DMS53 treated with DMSO at 0.1 percent for 48 hours (cell line): ENCODE measurements around the gene CAB39.

ENCODE experiments used
- DNase-seq: peaks from one replicate; lab custom pipeline; 2025; ENCODE audit not compliant: unreplicated experiment; lab: John Stamatoyannopoulos, UW

The CAB39 gene

DNA sequence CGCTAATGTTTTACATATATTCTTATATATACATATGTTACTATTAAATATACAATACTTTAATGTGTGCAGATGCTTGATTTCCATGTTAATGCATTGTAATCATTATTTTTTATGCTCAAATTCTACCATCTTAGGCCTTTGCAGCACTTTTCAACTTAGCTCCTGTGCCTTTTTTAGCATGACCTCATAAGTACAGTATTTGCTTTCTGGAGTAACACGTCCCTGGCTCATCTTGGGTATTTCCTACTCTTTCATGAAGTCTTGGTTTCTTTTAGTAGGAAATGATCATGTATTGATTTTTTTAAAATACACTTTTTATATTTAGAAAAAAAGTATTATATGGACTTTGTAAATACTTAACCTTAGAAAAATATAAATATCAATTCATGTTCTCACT, 36.5 kb downstream of the CAB39 start:
- no peak for DNase-seq

DNA sequence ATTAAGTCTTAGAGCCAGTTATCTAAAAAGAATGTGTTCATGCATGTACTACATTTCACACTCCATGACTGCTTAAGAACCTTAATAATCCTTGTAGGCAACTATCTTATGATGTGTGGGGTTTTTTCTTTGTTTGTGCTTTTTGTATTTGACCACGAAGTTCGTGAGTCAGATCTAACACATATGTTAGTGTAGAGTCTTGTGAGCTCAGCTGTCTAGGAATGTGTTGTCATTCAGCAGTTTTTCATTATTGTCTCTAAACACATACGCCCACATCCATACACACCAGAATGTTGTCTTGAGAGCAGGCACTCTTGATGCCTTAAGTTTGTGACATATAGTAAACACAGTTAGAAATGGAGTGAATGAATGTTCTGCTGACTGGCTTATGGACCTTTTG, 38.4 kb downstream of the CAB39 start:
- no peak for DNase-seq

DNA sequence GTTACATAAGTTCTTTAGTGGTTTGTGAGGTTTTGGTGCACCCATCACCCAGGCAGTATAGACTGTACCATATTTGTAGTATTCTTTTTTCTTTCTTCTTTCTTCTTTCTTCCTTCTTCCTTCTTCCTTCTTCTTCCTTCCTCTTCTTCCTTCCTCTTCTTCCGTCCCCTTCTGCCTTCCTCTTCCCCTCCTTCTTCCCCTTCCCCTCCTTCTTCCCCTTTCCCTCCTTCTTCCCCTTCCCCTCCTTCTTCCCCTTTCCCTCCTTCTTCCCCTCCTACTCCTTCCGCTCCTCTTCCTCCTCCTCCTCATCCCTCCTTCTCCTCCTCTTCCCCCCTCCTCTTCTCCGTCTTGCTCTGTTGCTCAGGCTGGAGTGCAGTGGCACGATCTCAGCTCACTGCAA, 41.6 kb downstream of the CAB39 start:
- no peak for DNase-seq

- no peak for DNase-seq
These were observed 44.8 kb downstream of the CAB39 start for GRCh38 chr2:230757476-230757875.

GRCh38 chr2:230758566-230759480, 46.2 kb downstream of the CAB39 start:
- no peak for DNase-seq

DNA sequence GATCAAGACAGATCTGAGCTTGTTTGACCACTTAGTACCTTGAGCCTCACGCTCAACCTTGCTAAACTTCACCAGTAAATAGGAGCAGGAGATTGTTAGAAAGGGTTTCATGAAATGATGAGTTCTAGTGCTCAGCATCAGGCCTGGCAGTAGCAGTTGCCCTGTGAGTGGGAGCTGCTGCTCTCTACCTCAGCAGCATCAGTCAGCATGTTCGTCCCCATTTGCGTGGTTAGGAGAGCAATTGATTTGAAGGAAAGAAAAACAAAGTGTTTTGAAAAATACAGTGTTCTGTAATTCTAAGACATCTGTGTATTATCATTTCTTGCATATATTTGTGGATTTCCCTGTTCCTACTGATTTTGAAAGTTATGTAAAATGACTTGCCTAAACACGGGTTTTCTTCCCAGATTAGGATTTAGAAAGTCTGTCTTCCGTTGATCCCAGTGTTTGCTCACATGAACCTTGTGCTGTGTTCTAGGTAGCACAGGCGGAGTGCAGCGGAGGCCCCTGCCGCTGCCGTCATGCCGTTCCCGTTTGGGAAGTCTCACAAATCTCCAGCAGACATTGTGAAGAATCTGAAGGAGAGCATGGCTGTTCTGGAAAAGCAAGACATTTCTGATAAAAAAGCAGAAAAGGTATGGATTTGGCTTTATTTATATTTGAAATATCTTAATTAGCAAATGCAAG, 47.0 kb downstream of the CAB39 start:
- DNase-seq, result no peak

- no peak for DNase-seq
These were observed 49.1 kb downstream of the CAB39 start for GRCh38 chr2:230761704-230762103.

GRCh38 chr2:230762317-230762896, 49.8 kb downstream of the CAB39 start:
- DNase-seq, result no peak

GRCh38 chr2:230764346-230764745, 51.7 kb downstream of the CAB39 start:
- no peak for DNase-seq

- no peak for DNase-seq
These were observed 53.1 kb downstream of the CAB39 start for GRCh38 chr2:230765611-230766300.

DNA sequence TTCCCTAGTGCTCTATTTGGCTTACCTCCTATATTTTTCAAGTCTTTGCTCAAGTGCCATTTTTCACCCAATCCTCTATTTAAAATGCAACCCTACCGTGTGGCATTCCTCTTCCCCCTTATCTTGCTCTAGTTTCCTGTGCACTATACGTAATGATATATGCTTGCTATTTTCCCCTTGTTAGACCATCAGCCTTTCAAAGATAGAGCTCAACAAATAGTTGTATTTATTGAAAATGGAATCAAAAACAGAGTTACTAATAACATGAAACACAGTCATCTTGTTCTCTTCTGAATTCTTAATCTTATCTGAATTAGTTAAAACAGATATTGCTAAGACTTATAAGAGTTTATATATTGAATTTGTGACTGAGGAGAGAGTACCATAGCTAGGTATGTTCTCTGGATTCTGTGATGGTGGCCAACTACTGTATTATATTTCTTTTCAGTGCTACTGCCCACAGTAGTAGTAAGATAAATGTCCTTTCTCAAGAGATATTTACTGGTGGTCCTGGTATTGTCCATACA, 55.3 kb downstream of the CAB39 start:
- DNase-seq, result no peak

DNA sequence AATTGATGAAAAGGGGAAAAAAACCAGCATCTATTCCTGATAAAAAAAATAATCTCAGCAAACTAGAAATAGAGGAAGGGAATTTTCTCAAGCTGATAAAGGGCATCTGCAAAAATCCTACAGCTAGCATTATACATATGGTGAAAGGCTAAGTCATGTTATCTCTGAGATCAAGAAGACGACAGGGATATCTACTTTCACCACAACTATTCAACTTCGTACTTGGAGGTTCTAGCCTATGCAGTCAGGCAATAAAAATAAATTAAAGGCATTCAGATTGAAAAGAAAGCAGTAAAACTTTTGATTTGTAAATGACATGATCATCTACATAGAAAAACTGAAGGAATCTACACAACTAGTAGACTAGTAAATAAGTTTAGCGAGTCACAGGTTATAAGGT, 58.2 kb downstream of the CAB39 start:
- DNase-seq, result no peak

- DNase-seq, result no peak
These were observed 59.5 kb downstream of the CAB39 start for GRCh38 chr2:230772156-230772555.

DNA sequence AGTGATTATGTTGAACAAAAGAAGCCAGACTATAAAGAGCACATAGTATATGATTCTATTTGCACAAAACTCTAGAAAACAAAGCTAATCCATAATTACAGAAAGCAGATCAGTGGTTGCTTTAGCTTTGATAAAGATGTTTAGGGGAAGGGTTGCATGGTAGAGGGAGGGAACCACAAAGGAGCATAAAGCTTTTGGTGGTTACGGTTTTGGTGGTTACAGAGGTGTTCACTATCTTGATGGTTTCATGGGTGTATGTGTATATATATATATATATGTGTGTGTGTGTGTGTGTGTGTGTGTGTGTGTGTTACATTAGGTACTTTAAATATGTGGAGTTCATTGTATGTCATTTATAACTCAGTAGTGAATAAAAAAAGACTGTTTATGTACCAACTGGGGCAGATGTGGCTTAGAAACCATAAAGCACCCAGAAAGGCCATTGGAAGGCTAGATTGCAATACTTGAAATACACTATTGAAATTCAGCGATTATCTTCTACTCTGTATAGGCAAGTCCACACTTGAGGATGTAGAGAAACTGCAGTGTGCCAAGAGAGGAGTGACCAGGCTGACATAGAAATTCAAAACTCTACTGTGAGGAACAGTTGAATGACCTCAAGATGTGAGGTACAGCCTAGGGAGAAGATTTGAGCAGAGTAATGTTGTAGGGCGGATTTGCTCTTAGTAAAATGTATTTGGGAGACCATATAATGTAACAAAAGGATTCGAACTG, 60.6 kb downstream of the CAB39 start:
- DNase-seq, result no peak

- peak; percentile 3 for DNase-seq
These were observed 61.8 kb downstream of the CAB39 start for GRCh38 chr2:230774348-230774951.

GRCh38 chr2:230775737-230776136, 63.1 kb downstream of the CAB39 start:
- DNase-seq, result no peak

DNA sequence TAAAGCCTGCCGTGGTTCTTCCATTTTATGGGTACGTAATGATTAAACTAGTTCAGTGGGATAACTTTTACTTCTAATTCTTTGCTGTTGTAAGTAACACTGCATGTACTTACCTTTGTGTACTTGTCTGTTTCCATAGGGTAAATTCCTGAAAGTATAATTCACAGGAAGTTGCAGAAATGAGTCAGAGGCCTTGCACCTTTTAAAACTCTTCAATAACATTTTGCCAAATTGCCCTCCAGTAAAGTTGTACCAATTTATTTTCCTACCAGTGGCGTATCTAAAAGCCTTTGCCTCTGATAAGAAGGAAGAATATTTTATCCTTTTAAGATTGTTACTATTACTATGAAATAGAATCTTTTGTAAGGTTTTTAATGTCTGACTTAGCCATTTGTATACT, 65.1 kb downstream of the CAB39 start:
- no peak for DNase-seq

DNA sequence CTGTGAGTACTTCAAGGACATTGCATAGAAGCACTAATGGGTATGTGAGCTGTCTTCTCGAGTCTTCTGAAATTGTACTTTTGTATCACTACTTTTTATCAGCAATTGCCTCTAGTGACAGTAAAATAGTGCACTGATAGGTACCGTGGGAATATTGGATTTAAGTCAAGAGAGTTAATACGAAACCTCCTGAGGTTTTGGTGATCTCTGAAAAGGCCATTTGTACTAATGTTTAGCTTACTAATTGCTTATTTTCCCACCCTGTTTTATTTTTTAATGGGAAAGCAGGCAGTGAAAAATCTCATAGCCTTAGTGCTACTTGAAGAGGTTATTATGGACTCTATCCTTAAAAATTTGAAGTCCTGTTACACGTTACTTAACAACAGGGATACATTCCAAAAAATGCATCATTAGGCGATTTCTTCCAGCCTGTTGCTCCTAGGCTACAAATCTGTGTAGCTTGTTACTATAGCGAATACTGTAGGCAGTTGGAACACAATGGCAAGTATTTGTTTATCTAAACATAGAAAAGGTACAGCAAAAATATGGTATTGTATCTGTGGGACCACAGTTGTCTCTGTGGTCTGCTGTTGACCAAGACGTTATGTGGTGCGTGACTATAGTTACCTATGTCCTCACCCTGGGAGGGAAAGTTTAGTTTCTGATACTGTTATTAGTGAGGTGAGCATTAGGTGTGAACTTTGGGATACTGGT, 65.9 kb downstream of the CAB39 start:
- DNase-seq, result no peak

GRCh38 chr2:230779126-230779525, 66.5 kb downstream of the CAB39 start:
- no peak for DNase-seq
